Measurements from ENCODE around the gene RPS6KA4.
"Not testable (repeated sequence)": the region's sequence is repeated elsewhere in the genome, so short reads cannot be mapped to it uniquely, and the experiment has no call there.

The RPS6KA4 gene

DNA sequence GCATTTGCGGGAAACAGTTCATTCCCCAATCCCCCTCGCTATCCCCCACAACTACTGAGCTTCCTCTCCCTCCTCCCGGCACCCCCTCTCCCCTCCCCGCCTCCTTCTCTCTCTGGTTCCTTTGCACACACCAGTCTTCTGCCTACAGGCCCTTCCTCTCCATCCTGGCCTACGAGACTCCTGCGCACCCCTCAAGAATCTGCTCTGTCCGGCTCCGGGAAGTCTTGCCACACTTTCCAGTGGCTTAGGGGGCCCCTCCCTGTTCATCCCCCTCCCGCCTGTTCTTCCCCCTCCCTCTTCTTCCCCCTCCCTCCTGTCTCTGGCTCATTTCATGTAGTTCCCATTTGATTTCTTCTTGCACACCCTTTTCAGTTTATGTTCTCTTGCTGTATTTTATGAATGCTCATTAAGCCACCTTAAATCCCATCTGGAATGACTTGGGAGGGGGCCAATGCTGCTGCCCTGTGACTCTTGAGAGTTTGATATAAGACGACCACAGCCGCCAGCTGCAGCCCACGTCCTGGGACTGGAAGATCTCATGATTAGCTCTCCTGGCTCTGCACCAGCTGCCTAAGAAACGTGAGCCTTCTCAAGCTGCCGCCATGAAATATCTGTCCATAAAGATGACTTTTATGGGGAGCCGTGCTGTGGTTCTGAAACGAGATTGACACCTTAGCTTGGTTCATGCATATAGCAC, 50.9 kb downstream of the RPS6KA4 start:
- no peak overlapping the region for H3K4me3 ChIP-seq (ENCODE audit: low read length)
- no peak for DNase-seq (ENCODE audit: low read depth)
- TF ChIP-seq, protein P1, sequence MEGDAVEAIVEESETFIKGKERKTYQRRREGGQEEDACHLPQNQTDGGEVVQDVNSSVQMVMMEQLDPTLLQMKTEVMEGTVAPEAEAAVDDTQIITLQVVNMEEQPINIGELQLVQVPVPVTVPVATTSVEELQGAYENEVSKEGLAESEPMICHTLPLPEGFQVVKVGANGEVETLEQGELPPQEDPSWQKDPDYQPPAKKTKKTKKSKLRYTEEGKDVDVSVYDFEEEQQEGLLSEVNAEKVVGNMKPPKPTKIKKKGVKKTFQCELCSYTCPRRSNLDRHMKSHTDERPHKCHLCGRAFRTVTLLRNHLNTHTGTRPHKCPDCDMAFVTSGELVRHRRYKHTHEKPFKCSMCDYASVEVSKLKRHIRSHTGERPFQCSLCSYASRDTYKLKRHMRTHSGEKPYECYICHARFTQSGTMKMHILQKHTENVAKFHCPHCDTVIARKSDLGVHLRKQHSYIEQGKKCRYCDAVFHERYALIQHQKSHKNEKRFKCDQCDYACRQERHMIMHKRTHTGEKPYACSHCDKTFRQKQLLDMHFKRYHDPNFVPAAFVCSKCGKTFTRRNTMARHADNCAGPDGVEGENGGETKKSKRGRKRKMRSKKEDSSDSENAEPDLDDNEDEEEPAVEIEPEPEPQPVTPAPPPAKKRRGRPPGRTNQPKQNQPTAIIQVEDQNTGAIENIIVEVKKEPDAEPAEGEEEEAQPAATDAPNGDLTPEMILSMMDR (IDR thresholded peaks at IDR 0.05; ENCODE audit: insufficient read depth, low read depth, low read length, missing control alignments), result no peak

DNA sequence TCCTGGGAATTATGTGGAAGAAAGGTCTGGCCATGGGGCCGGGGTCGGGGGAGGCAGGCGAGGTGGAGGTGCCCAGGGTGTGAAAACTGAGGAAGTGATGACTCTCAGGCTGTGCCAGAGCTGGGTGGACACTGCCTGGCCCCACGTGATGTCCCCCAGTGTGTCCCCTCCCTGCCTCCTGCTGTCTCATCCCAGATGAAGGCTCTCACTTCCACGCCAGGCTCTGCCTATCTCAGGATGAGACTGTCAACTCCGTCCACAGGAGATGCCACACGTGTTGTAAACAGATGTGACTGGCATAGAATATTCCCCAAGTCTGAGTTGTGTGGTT, 51.4 kb downstream of the RPS6KA4 start:
- H3K4me3 ChIP-seq (ENCODE audit: low read length), result no peak overlapping the region
- TF ChIP-seq, protein P1 (IDR thresholded peaks at IDR 0.05; ENCODE audit: insufficient read depth, low read depth, low read length, missing control alignments), result no peak
- DNase-seq (ENCODE audit: low read depth), result no peak

DNA sequence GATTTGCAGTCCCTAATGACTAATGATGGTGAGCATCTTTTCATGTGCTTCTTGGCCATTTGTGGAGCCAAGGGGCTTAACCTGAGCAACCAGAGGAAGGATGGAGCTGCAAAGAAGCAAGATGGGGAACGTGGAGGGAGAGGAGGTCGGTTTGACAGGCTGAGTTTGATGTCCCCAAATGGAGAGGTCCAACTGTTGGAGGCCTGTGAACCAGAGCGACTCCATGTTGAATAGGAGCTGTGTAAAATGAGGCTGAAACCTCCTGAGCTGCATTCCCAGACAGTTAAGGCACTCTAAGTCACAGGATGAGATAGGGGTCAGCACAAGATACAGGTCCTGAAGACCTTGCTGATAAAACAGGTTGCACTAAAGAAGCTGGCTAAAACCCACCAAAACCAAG, 54.5 kb downstream of the RPS6KA4 start:
- no peak overlapping the region for H3K4me3 ChIP-seq (ENCODE audit: low read length)
- TF ChIP-seq, protein P1 (IDR thresholded peaks at IDR 0.05; ENCODE audit: insufficient read depth, low read depth, low read length, missing control alignments), result no peak
- DNase-seq (ENCODE audit: low read depth), result no peak

DNA sequence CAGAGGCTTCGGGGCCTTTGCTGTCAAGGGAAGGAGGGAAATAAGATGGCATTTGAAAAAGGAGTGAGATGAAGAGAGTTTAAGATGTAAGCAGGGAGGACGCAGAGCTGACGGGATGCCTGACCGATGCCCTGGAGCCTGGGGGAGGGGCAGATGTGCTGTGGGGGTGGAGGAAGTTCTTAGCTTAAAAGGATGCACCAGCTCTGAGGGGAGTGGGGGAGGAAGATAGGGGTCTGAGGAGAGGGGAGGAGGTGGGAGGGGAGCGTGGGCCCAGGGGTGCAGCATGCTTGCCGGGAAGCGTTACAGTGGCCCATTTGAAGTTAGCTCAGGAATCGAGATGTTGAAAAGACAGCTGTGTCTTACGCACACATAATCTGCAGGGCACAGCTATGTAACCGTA, 56.3 kb downstream of the RPS6KA4 start:
- DNase-seq (ENCODE audit: low read depth), result no peak
- TF ChIP-seq, protein P1 (IDR thresholded peaks at IDR 0.05; ENCODE audit: insufficient read depth, low read depth, low read length, missing control alignments), result no peak
- no peak overlapping the region for H3K4me3 ChIP-seq (ENCODE audit: low read length)

DNA sequence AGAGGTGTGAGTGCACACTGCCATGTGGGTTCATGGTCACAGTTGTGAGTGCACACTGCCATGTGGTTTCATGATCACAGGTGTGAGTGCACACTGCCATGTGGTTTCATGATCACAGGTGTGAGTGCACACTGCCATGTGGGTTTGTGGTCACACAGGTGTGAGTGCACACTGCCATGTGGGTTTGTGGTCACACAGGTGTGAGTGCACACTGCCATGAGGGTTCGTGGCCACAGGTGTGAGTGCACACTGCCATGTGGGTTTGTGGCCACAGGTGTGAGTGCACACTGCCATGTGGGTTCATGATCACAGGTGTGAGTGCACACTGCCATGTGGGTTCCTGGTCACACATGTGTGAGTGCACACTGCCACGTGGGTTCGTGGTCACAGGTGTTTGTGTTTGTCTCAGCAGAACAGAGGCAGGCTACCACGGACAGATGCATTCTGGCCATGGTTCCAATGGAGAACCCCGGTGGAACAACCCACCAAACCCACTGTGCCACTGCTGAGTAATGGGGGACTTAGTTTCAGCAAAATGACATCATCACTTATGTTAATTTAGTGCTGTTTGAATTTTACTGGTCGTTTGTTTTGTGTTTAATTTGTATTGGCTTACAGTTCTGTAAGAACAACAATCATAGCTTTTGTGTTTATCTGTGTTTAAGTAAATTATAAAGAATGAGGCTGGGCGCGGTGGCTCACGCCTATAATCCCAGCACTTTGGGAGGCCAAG, 57.2 kb downstream of the RPS6KA4 start:
- no peak overlapping the region for H3K4me3 ChIP-seq (ENCODE audit: low read length)
- no peak for DNase-seq (ENCODE audit: low read depth)
- TF ChIP-seq, protein P1 (IDR thresholded peaks at IDR 0.05; ENCODE audit: insufficient read depth, low read depth, low read length, missing control alignments), result no peak

DNA sequence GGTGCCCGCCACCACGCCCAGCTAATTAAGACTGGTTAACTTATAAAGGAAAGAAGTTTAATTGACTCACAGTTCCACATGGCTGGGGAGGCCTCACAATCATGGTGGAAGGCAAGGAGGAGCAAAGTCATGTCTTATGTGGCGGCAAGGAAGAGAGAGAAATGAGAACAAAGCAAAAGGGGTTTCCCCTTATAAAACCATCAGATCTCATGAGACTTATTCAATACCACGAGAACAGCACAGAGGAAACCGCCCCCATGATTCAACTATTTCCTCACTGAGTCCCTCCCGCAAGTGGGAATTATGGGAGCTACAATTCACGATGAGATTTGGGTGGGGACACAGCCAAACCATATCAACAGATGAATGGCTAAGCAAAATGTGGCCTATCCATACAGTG, 59.3 kb downstream of the RPS6KA4 start:
- H3K4me3 ChIP-seq (ENCODE audit: low read length); DNase-seq (ENCODE audit: low read depth): not testable (repeated sequence)

DNA sequence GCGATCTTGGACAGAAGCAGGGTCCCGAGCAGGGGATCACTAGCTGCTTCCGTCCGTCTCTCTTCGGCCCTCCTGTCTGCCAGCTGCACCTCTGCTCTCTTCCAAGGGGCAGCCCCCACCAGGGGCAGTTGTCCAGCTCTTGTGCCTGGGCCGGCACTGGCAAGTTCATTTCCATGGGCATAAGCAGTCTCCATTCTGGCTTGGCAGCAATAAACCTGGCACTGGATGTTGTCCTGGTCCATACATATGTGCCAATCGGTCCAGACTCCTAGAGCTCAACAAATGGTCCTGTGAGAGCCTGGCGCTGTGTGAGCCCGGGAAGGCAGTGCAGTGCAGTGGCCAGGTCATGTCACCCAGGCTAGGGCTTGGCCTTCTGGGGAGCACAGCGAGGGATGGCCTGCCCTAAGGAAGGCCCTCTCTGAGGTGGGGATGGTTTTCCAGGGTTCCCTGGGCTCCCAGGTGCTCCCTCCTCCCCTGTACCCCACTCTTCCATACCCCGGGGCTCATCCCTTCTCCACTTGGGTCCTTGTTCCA, 60.4 kb downstream of the RPS6KA4 start:
- TF ChIP-seq, protein P1 (IDR thresholded peaks at IDR 0.05; ENCODE audit: insufficient read depth, low read depth, low read length, missing control alignments), result no peak
- no peak for DNase-seq (ENCODE audit: low read depth)
- no peak overlapping the region for H3K4me3 ChIP-seq (ENCODE audit: low read length)
